ENCODE data around the gene ARMH4. TPM values are rescaled to one million over a fixed set of nuclear protein-coding genes. Genes with fewer than 3 reads are reported as not detected.

The ARMH4 gene
- total RNA-seq, 4 donors from 2014 or later: 2.8 to 4.7 (median 3.7) TPM

DNA sequence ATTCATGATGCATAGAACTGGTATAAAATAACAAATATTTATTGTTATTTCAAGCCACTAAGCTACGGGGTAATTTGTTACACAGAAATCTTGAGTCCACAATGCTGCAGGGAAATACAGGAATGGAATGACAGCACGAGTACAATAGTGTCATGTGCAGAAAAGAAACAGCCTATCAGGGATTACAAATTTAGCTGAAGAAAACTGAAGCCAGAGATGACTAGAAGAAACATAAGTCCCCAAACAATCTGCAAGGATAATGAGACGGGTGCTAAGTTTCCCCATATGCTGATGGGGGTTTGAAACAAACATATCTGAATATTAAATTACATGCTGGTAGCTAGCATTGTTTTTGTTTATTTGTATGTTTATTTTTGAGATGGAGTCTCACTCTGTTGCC, 8.9 kb downstream of the ARMH4 start:
- H3K4me1 ChIP-seq: no peaks in the 10 kb centered on the region
- H3K4me3 ChIP-seq: no peak overlapping the region
- H3K27ac ChIP-seq: no peak overlapping the region
- no peak for DNase-seq (ENCODE audit: low spot score in 2 of 2)
- H3K27me3 ChIP-seq: peaks cover 3% of the 10 kb centered on the region
- WGBS: 90% methylated on average over 3 of the region's 3 CpGs
- TF ChIP-seq POLR2AphosphoS5 (IDR thresholded peaks at IDR 0.05) (no peak), EP300 (IDR thresholded peaks at IDR 0.05) (no peak), POLR2A (IDR thresholded peaks at IDR 0.05) (no peak)
- TF ChIP-seq, protein P1, sequence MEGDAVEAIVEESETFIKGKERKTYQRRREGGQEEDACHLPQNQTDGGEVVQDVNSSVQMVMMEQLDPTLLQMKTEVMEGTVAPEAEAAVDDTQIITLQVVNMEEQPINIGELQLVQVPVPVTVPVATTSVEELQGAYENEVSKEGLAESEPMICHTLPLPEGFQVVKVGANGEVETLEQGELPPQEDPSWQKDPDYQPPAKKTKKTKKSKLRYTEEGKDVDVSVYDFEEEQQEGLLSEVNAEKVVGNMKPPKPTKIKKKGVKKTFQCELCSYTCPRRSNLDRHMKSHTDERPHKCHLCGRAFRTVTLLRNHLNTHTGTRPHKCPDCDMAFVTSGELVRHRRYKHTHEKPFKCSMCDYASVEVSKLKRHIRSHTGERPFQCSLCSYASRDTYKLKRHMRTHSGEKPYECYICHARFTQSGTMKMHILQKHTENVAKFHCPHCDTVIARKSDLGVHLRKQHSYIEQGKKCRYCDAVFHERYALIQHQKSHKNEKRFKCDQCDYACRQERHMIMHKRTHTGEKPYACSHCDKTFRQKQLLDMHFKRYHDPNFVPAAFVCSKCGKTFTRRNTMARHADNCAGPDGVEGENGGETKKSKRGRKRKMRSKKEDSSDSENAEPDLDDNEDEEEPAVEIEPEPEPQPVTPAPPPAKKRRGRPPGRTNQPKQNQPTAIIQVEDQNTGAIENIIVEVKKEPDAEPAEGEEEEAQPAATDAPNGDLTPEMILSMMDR (IDR thresholded peaks at IDR 0.05): no peak
- H3K36me3 ChIP-seq: no peaks in the 10 kb centered on the region
- H3K9me3 ChIP-seq: no peaks in the 10 kb centered on the region

GRCh38 chr14:58141893-58142292, 10.1 kb downstream of the ARMH4 start:
- H3K4me3 ChIP-seq: no peak overlapping the region
- DNase-seq (ENCODE audit: low spot score in 2 of 2): no peak
- no peak for TF ChIP-seq EP300 (IDR thresholded peaks at IDR 0.05)
- TF ChIP-seq, protein P1 (IDR thresholded peaks at IDR 0.05): no peak
- no peak for TF ChIP-seq POLR2AphosphoS5 (IDR thresholded peaks at IDR 0.05)
- no peak for TF ChIP-seq POLR2A (IDR thresholded peaks at IDR 0.05)
- no peaks in the 10 kb centered on the region for H3K27me3 ChIP-seq
- no peak overlapping the region for H3K27ac ChIP-seq
- no peaks in the 10 kb centered on the region for H3K36me3 ChIP-seq
- no peaks in the 10 kb centered on the region for H3K4me1 ChIP-seq
- no peaks in the 10 kb centered on the region for H3K9me3 ChIP-seq

GRCh38 chr14:58138714-58139482, 13.1 kb downstream of the ARMH4 start:
- Histone ChIP-seq H3K36me3 (no peaks in the 10 kb centered on the region), H3K4me1 (no peaks in the 10 kb centered on the region), H3K27ac (no peak overlapping the region), H3K9me3 (no peaks in the 10 kb centered on the region), H3K4me3 (no peak overlapping the region), H3K27me3 (no peaks in the 10 kb centered on the region)
- 84% methylated on average over 10 of the region's 10 CpGs for WGBS
- TF ChIP-seq, protein P1 (IDR thresholded peaks at IDR 0.05): no peak
- TF ChIP-seq POLR2A (IDR thresholded peaks at IDR 0.05) (no peak), POLR2AphosphoS5 (IDR thresholded peaks at IDR 0.05) (no peak), EP300 (IDR thresholded peaks at IDR 0.05) (no peak)
- DNase-seq (ENCODE audit: low spot score in 2 of 2): no peak

- Histone ChIP-seq H3K36me3 (no peaks in the 10 kb centered on the region), H3K27ac (no peak overlapping the region), H3K27me3 (no peaks in the 10 kb centered on the region), H3K4me3 (no peak overlapping the region), H3K9me3 (no peaks in the 10 kb centered on the region), H3K4me1 (no peaks in the 10 kb centered on the region)
- no peak for DNase-seq (ENCODE audit: low spot score in 2 of 2)
- TF ChIP-seq POLR2AphosphoS5 (IDR thresholded peaks at IDR 0.05) (no peak), POLR2A (IDR thresholded peaks at IDR 0.05) (no peak), EP300 (IDR thresholded peaks at IDR 0.05) (no peak)
- TF ChIP-seq, protein P1 (IDR thresholded peaks at IDR 0.05): no peak
- WGBS: 90% methylated on average over 9 of the region's 10 CpGs
Observed at GRCh38 chr14:58138031-58138713, 13.8 kb downstream of the ARMH4 start.

- 87% methylated on average over 1 of the region's 1 CpG for WGBS
- no peaks in the 10 kb centered on the region for H3K27me3 ChIP-seq
- no peak for DNase-seq (ENCODE audit: low spot score in 2 of 2)
- H3K4me3 ChIP-seq: no peak overlapping the region
- H3K4me1 ChIP-seq: no peaks in the 10 kb centered on the region
- H3K9me3 ChIP-seq: no peaks in the 10 kb centered on the region
- H3K36me3 ChIP-seq: no peaks in the 10 kb centered on the region
- TF ChIP-seq EP300 (IDR thresholded peaks at IDR 0.05) (no peak), POLR2A (IDR thresholded peaks at IDR 0.05) (no peak), POLR2AphosphoS5 (IDR thresholded peaks at IDR 0.05) (no peak)
- TF ChIP-seq, protein P1 (IDR thresholded peaks at IDR 0.05): no peak
- H3K27ac ChIP-seq: no peak overlapping the region
Observed at GRCh38 chr14:58133739-58134138, 18.3 kb downstream of the ARMH4 start.

Data from suprapubic skin (tissue), 4 donors.